HL-60/S4 treated with phorbol 12-myristate 13-acetate at 8.2 ng/mL for 4 days and 3 days (cell line): ENCODE measurements around the gene SPTBN2.
"Not testable (repeated sequence)": the region's sequence is repeated elsewhere in the genome, so short reads cannot be mapped to it uniquely, and the experiment has no call there.

Source experiments
- in situ Hi-C: fragments of 300-500 bp; cut with MboI; formaldehyde crosslinking; loops from 2 replicates; pipeline ENCODE4 v1.15.0; 2022; ENCODE audit warnings: low sequenced_read_pairs

The SPTBN2 gene

DNA sequence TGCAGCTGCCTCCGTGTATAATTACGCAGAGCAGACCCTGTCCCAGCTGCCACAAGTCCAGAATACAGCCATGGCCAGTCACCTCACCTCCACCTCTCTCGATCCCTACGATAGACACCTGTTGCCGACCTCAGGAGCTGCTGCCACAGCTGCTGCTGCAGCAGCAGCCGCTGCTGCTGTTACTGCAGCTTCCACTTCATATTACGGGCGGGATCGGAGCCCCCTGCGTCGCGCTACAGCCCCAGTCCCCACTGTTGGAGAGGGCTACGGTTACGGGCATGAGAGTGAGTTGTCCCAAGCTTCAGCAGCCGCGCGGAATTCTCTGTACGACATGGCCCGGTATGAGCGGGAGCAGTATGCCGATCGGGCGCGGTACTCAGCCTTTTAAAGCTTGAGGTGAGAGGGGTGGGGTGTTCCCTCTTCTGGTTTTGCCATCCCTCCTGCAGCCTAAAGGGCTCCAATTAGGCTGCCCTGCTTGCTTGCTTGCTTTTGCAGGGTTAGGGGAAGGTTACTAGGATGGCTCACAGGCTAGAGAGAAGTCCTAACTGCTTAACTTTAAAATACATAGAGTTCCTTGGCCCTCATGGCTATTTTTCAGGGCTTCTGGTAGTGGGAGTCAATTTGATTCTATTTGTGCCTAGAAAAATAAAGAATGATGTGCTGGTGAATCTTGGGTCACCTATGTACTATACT, 85.1 kb downstream of the SPTBN2 start:
- in situ Hi-C loops, result no loop called here

DNA sequence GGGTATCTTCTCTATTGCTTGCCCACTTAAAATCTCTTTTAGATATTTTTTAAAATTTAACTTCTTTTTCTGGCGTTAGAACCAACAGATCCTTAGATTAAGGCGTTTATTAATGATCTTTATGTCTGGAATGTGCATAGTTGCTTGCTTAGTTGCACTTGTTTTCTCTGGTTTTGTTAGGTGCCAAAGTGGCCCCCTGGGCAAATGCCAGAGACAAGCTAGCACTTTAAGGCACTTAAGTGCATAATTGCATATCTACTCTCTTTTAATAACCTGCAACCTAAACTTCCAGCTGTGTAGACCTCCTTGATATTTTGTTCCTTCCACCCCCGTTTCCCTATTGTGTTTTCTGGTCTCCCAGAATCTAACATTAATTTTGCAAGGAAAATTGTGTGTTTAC, 87.2 kb downstream of the SPTBN2 start:
- in situ Hi-C loops, result no loop called here

DNA sequence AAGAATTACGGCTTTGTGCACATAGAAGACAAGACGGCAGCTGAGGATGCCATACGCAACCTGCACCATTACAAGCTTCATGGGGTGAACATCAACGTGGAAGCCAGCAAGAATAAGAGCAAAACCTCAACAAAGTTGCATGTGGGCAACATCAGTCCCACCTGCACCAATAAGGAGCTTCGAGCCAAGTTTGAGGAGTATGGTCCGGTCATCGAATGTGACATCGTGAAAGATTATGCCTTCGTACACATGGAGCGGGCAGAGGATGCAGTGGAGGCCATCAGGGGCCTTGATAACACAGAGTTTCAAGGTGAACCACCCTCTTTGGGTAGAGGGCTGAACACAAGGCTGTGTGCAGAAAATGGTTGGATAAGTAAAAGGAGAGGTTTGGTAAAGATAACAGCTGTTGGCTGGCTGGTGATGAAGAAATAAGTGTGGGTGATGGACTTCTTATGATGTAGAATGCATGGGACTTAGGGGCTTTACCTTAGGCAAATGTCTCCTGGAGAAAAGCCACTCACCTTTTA, 89.1 kb downstream of the SPTBN2 start:
- in situ Hi-C loops, result not testable (repeated sequence)

DNA sequence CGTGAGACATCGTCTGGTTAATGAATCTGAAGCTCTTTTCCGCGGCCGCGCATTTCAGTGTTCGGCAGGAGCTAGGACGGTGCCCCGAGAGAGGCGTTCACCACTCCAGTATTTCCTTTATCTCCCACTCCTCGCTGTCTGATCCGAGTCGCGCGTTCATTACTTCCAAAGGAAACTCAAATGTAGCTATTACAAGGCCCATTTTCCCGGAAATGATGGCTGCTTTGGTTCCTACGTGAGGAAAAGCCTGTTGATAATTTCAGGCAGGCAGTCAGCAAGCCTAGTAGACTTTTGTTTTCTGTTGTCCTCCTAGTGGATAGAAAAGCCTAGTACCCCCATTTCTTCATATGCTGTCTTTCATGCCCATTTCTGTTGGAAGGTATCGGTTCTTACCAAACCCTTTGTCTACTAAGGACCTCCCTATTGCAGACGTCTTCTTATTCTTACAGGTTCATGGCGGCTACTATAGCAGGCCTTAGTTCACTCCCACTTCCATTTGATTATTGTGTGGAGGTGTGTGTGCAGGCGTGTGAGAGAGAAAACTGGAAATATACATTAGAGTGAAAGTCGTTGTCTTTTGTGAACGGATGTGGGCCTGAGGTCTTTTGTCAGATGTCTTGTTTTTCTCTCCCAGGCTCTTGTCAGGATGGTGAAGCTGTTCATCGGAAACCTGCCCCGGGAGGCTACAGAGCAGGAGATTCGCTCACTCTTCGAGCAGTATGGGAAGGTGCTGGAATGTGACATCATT, 89.8 kb downstream of the SPTBN2 start:
- in situ Hi-C loops, result no loop called here

DNA sequence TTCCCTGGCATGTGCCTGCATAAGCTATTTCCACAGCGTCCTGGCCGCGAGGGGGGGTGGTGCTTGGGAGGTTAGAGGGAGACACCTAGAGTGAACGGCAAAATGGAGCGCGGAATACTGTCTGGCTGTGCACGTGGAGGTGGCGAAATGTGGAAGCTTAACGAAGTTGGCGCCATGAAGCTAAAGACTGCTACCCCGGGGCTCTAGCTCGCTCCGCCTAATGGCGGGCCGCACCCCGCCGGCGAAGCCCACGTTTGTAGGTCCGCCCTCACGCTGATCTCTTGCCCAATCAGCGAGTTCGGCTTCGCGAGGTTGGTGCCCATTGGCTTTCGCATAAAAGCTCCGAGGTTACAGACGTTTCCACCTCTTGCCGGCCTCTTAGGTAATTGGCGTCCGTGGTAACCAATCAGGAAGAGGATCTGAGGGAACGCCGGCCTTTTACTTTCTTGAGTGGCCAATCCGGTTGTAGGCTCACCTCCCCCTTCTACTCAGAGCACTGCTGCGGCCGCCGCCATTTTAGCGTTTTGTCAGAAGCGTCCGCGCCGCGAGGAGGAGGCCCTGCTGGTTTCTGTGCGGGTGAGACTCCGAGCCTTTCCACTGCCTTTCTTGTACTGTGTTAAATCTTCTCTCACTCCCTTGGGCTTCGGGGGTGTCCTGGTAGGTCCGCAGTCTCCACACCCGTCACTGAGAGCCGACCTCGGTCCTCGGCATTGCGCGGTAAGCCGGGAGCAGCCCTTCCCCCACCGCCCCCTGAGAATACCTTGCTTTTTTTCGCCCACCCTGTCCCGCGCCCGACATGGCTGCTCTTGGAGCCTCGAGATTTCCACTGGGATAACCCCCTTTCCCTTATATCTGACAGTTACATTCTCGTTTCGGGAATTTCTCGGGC, 90.6 kb downstream of the SPTBN2 start, which contains the start of gene RBM4:
RBM4 (plus strand) TSS at position 527 of the 889 bp plus-strand sequence. CDS start 1,009 bp downstream, outside the sequence.
- in situ Hi-C loops, result no loop called here

DNA sequence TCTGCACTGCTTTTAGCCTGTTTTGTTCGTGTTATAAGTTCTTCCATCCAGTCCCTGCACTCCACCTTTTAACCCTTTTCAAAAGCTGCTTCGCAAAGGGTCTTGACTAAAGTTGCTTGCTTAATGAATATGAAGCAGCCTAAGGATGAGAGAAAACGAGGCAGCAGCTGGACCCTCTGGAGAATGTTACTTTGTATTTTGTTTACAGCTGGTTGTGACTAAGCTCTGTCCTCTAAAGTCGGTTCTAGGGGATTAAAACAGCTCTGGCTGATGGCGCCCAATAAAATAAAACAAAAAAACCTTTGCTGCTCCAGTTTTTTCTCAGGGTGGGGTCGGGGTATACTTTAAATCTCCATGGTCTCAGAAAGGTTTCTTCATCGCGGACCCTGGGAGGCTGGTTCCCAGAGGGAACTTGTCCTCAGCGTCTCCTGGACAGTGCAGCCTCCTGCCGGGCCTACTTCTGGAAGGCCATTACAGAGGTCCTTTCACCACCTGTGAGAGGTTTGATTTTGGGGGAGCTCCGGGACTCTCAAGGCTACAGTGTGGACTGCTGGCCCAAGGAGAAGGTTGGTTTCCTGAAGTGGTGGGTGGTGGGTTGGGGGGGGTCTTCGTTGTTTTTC, 91.3 kb downstream of the SPTBN2 start:
- in situ Hi-C loops, result no loop called here

DNA sequence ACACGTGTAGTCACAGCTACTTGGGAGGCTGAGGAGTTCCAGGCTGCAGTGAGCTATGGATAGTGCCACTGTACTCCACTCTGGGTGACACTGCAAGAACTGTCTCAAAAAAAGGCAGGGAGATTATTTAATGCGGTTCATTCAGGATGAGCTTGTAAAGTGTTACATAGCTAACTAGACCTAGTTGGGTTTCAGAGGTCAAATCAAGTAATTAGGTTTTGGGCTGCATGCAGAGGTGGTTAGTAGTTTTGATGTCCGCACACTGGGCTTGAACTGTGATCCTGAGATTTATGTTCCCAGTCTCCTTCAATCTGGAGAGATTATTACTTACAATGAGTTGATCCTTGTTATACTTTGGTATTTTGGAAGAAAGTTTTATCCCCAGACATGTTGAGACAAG, 92.6 kb downstream of the SPTBN2 start:
- in situ Hi-C loops, result no loop called here
